HCT116 (cell line): Measurements from ENCODE around the gene CDH24.

Experiments used
- CTCF ChIP-seq, 3 experiments: fragments of 200-600 bp in 1 of 3; sonication (generic) in 1 of 3; IDR thresholded peaks in 2 of 3; conservative IDR thresholded peaks in 1 of 3; 2 replicates each; pipeline ENCODE4 v1.5.1; 2012 to 2017; ENCODE audit warnings: low read depth in 2 of 3, low read length in 2 of 3, antibody characterized with exemption in 1 of 3, borderline replicate concordance in 1 of 3, control low read depth in 1 of 3, mild to moderate bottlenecking in 1 of 3, mixed read lengths in 1 of 3, mixed run types in 1 of 3, moderate library complexity in 1 of 3; ENCODE audit not compliant: insufficient read depth in 1 of 3
- YY1 ChIP-seq: IDR thresholded peaks from 2 replicates; pipeline ENCODE4 v1.6.1; 2011; ENCODE audit warnings: low read length, low read depth, moderate library complexity, mild to moderate bottlenecking; ENCODE audit not compliant: insufficient replicate concordance; ENCODE audit errors: extremely low read depth

GRCh38 chr14:23015618-23016017 lies 41.7 kb downstream of the CDH24 start:
- TF ChIP-seq CTCF (IDR thresholded peaks at IDR 0.05 in 2 of 3, conservative IDR thresholded peaks at IDR 0.05 in 1 of 3; ENCODE audit: borderline replicate concordance in 1 of 3, insufficient read depth in 1 of 3, low read depth in 2 of 3, low read length in 2 of 3) (no peak), YY1 (no peak)
